Activated T-cell treated with anti-CD3 and anti-CD28 coated beads, Interleukin-2, amount 50 U/mL, for 72 hours (primary cell): ENCODE data around the gene ANKFN1. TPM values are rescaled to one million over a fixed set of nuclear protein-coding genes. Genes with fewer than 3 reads are reported as not detected.
"Not testable (repeated sequence)": the region's sequence is repeated elsewhere in the genome, so short reads cannot be mapped to it uniquely, and the experiment has no call there.

Experiments used
- ATAC-seq, 2 donors: fragments of 150-1000 bp; cut with Tn5 transposase; replicated peaks in 1 of 2; 2 replicates each; pipeline ENCODE4 v1.10.0; 2021; ENCODE audit warnings: moderate library complexity in 2 of 2, mild to moderate bottlenecking in 1 of 2
- DNase-seq, 2 donors: peaks; one replicate each; pipeline ENCODE4 v3.0.0; 2021 to 2022; ENCODE audit warnings: mixed read lengths in 1 of 2
- H3K27ac Mint-ChIP-seq: one replicate; pipeline ENCODE4 v1.8.0; 2022; ENCODE audit warnings: mild to moderate bottlenecking, moderate library complexity, mixed read lengths
- H3K27me3 Mint-ChIP-seq: one replicate; pipeline ENCODE4 v1.8.0; 2022; ENCODE audit warnings: low read depth, mixed read lengths
- H3K36me3 Mint-ChIP-seq, 2 donors: one replicate each; pipeline ENCODE4 v1.8.0; 2022; ENCODE audit warnings: mixed read lengths in 2 of 2, mild to moderate bottlenecking in 1 of 2; ENCODE audit not compliant: insufficient read depth in 2 of 2
- H3K4me1 Mint-ChIP-seq: one replicate; pipeline ENCODE4 v1.8.0; 2022; ENCODE audit warnings: low read depth, mixed read lengths
- H3K4me3 Mint-ChIP-seq, 2 donors: one replicate each; pipeline ENCODE4 v1.8.0; 2022; ENCODE audit warnings: mild to moderate bottlenecking in 2 of 2, mixed read lengths in 2 of 2, moderate library complexity in 2 of 2
- H3K9me3 Mint-ChIP-seq, 2 donors: one replicate each; pipeline ENCODE4 v1.8.0; 2022; ENCODE audit warnings: mixed read lengths in 2 of 2
- total RNA-seq, 2 donors: library from RNA; stranded (reverse); gene quantifications; one replicate each; pipeline ENCODE4 v1.2.3, GENCODE V29; 2022

Gene ANKFN1
- total RNA-seq, 2 donors from 2014 or later: not detected

GRCh38 chr17:56392321-56392720 lies 239.0 kb downstream of the ANKFN1 start:
- H3K27me3 Mint-ChIP-seq: no peaks in the 10 kb centered on the region
- H3K9me3 Mint-ChIP-seq: no peaks in the 10 kb centered on the region
- H3K27ac Mint-ChIP-seq: no peak overlapping the region
- no peaks in the 10 kb centered on the region for H3K4me1 Mint-ChIP-seq
- DNase-seq (no peak), ATAC-seq (no peak)
- H3K4me3 Mint-ChIP-seq: no peak overlapping the region
- H3K36me3 Mint-ChIP-seq: no peaks in the 10 kb centered on the region

DNA sequence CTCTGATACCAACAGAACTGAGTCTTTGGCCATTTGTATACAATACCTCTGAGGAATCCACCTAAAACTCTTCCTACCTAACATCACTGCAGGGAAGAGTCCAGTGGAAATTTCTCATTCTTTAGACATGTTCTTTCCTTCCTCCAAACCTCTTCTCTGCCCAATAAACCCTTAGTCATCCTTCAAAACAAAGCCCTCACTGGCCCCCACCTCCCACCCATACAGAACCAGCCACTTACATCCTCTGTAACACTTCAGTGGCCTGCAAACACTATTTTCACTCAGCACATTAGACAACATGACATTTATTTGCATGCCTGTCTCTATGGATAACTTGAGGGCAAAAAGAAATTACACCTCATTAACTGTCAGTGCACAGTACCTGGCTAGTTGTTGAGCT lies 239.9 kb downstream of the ANKFN1 start:
- Mint-ChIP-seq H3K36me3 (no peaks in the 10 kb centered on the region), H3K27ac (no peak overlapping the region), H3K9me3 (no peaks in the 10 kb centered on the region), H3K27me3 (no peaks in the 10 kb centered on the region), H3K4me3 (no peak overlapping the region), H3K4me1 (no peaks in the 10 kb centered on the region)
- ATAC-seq: no peak
- DNase-seq: no peak

DNA sequence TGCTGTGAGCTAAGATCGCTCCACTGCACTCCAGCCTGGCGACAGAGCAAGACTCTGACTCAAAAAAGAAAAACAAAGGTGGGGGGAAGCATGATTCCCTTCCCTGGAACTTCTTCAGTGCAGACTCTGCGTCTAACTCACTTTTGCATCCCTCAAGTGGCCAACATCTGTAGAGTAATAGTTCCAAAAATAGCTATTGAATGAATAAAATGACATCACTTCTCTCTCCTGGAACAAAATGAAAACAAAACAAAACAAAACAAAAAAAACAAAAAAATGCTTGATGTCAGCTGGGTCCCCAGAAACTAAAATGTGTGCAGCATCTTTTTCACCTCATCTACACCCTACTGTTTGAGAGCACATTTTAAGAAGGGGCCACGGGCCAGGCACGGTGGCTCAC lies 242.5 kb downstream of the ANKFN1 start:
- Mint-ChIP-seq H3K27ac (no peak overlapping the region), H3K36me3 (no peaks in the 10 kb centered on the region), H3K9me3 (no peaks in the 10 kb centered on the region), H3K4me1 (no peaks in the 10 kb centered on the region), H3K27me3 (no peaks in the 10 kb centered on the region), H3K4me3 (no peak overlapping the region)
- ATAC-seq (no peak), DNase-seq (no peak)

DNA sequence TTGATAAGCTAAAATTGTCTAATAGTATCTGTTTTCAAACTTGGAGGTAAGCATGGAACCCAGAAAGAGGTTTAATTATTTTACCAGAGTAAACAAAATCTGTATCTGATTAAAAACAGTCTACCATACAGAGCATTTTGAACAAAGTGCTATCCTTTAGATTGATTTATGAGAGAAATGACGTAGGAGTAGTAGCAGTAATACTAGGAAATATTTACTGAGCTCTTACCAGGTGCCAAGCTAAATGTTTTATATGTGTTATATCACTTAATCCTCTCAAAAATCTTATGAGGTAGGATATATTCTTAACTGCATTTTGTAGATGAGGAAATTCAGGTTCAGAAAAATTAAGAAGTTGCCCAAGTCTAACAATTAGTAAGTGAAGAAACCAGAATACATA lies 253.8 kb downstream of the ANKFN1 start:
- no peak overlapping the region for H3K27ac Mint-ChIP-seq
- H3K27me3 Mint-ChIP-seq: peaks cover 6% of the 10 kb centered on the region
- H3K36me3 Mint-ChIP-seq: peaks cover 1 to 2% of the 10 kb centered on the region in 2 donors
- H3K4me3 Mint-ChIP-seq: no peak overlapping the region
- DNase-seq (no peak), ATAC-seq (no peak)
- H3K9me3 Mint-ChIP-seq: peaks cover 2 to 4% of the 10 kb centered on the region in 2 donors
- H3K4me1 Mint-ChIP-seq: no peaks in the 10 kb centered on the region

- DNase-seq, ATAC-seq, H3K4me1 Mint-ChIP-seq, H3K27ac Mint-ChIP-seq, H3K36me3 Mint-ChIP-seq, H3K4me3 Mint-ChIP-seq: not testable (repeated sequence)
- peaks cover 24% of the 10 kb centered on the region for H3K27me3 Mint-ChIP-seq
- H3K9me3 Mint-ChIP-seq: peaks cover 5 to 10% of the 10 kb centered on the region in 2 donors
These were observed 259.1 kb downstream of the ANKFN1 start for GRCh38 chr17:56412356-56412755.

DNA sequence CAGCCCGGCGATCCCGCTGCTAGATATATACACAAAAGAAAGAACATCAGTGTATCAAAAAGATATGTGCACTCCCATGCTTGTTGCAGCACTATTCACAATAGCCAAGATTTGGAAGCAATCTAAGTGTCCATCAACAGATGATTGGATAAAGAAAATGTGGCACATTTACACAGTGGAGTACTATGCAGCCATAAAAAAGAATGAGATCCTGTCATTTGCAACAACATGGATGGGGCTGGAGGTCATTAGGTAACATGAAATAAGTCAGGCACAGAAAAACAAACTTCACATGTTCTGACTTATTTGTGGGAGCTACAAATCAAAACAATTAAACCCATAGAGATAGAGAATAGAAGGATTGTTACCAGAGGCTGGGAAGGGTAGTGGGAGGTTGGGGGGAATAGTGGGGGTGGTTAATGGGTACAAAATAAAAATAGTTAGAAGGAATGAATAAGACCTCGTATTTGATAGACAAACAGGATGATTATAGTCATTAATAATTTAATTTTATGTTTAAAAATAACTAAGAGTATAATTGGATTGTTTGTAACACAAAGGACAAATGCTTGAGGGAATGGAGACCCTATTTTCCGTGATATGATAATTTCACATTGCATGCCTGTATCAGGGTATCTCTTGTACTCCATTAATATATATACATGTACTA lies 263.5 kb downstream of the ANKFN1 start:
- Mint-ChIP-seq H3K4me1 (no peaks in the 10 kb centered on the region), H3K27ac (no peak overlapping the region), H3K9me3 (peaks cover 5 to 10% of the 10 kb centered on the region in 2 donors), H3K36me3 (peaks cover 0 to 3% of the 10 kb centered on the region in 2 donors), H3K4me3 (no peak overlapping the region), H3K27me3 (peaks cover 24% of the 10 kb centered on the region)
- DNase-seq: no peak
- ATAC-seq: no peak

DNA sequence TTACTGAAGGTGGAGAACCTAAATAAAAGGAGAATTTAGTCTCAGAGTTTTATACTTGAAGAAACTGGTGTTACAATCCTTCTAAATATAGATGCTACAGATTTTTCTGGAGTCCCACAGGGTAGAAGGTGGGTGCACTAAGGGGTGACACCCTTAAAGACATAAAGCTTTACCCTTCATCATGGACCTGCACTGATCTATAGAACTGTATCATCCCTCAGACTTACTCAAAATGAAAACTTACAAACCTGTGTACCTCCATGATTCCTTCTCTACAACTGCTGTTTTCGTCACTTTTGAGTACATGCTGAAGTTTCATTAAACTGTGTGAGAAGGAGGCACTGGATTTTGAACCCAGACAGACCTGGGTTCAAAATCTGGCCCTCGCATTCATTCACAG lies 270.7 kb downstream of the ANKFN1 start:
- Mint-ChIP-seq H3K27ac (no peak overlapping the region), H3K36me3 (no peaks in the 10 kb centered on the region)

DNA sequence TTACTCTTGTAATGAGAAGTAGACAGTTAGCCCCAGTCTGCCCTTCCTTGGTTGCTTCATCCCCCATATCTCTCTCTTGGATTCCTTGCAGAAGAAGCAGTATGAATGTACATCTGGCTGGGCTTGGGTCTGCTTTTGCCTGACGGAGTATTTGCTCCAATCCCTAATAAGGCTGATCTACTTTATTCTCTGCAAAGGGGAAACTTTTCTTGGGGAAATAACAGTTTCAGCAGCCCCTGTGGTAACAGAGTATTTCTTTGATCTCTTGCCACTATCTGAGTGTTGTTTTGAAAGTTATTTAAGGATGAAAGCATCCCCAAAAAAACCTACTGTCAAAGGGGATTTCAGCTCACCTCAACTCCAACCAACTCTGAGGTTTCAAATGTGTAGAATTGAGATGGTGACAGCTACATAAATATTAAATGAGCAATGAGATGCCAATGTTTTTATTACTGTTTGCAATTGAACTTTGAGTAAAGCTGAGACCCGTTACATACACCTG lies 271.3 kb downstream of the ANKFN1 start:
- H3K27me3 Mint-ChIP-seq: peaks cover 18% of the 10 kb centered on the region
- H3K36me3 Mint-ChIP-seq: no peaks in the 10 kb centered on the region
- H3K9me3 Mint-ChIP-seq: no peaks in the 10 kb centered on the region
- ATAC-seq (peak; percentile 71 to 85), DNase-seq (peak in 1 of 2 donors; percentile 3)
- H3K4me1 Mint-ChIP-seq: peaks cover 19% of the 10 kb centered on the region
- H3K27ac Mint-ChIP-seq: no peak overlapping the region
- peak overlapping the region; percentile 9 to 59 for H3K4me3 Mint-ChIP-seq

More for the DNA sequence above, 270.7 kb downstream of the ANKFN1 start:
- H3K27me3 Mint-ChIP-seq: peaks cover 18% of the 10 kb centered on the region
- H3K4me3 Mint-ChIP-seq: peak overlapping the region in 1 of 2 donors; percentile 59
- H3K4me1 Mint-ChIP-seq: peaks cover 19% of the 10 kb centered on the region
- H3K9me3 Mint-ChIP-seq: no peaks in the 10 kb centered on the region
- ATAC-seq (peak; percentile 53 to 65), DNase-seq (no peak)

GRCh38 chr17:56425483-56425882 lies 272.2 kb downstream of the ANKFN1 start:
- Mint-ChIP-seq H3K4me3 (peak overlapping the region in 1 of 2 donors; percentile 37), H3K9me3 (no peaks in the 10 kb centered on the region), H3K36me3 (no peaks in the 10 kb centered on the region), H3K4me1 (peaks cover 19% of the 10 kb centered on the region), H3K27ac (no peak overlapping the region), H3K27me3 (peaks cover 18% of the 10 kb centered on the region)
- no peak for DNase-seq
- no peak for ATAC-seq

DNA sequence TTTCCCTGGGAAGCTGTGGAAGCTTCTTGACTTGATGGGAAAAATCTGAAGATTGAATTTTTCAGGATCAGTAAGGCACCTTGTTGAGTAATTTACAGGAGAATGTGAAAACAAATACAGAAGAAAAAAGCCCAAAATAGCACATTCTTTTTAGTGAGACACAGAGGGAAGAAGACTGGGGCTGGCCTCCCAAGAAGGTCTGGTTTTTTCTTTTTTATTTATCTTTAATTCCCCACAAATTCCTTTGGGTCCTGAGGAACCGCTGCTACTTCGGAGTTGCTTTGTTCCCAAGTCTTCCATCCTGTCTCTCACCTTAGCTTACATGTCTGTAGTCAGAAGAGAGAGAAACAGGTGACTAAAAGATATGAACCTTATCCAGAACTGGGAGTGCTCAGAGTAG lies 273.6 kb downstream of the ANKFN1 start:
- H3K4me3 Mint-ChIP-seq: no peak overlapping the region
- ATAC-seq (no peak), DNase-seq (no peak)
- no peak overlapping the region for H3K27ac Mint-ChIP-seq
- no peaks in the 10 kb centered on the region for H3K9me3 Mint-ChIP-seq
- no peaks in the 10 kb centered on the region for H3K36me3 Mint-ChIP-seq
- peaks cover 24% of the 10 kb centered on the region for H3K27me3 Mint-ChIP-seq
- peaks cover 19% of the 10 kb centered on the region for H3K4me1 Mint-ChIP-seq

DNA sequence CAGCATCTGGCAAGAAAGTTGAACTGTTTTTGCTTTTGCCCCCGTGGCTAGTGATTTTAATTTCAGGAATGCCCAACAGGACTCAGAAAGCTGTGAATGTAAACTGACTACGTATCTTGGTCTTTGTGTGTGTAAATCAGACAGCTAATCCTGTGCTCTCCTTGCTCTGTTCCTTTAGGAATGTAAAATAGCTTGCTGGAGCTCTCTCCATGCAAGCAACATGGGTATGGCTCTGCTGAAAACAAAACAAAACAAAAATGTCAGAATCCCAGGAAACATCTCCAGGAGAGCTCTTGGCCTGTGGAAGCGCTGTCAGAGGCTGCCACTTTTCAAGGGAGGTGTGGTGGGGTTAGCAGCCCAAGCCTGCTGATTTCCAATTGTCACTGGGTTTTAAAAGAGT lies 278.5 kb downstream of the ANKFN1 start:
- H3K9me3 Mint-ChIP-seq: no peaks in the 10 kb centered on the region
- H3K36me3 Mint-ChIP-seq: no peaks in the 10 kb centered on the region
- H3K4me1 Mint-ChIP-seq: no peaks in the 10 kb centered on the region
- no peak overlapping the region for H3K4me3 Mint-ChIP-seq
- no peak overlapping the region for H3K27ac Mint-ChIP-seq
- no peak for ATAC-seq
- DNase-seq: no peak
- peaks cover 9% of the 10 kb centered on the region for H3K27me3 Mint-ChIP-seq

- Mint-ChIP-seq H3K36me3 (no peaks in the 10 kb centered on the region), H3K27ac (no peak overlapping the region), H3K4me3 (no peak overlapping the region), H3K9me3 (no peaks in the 10 kb centered on the region), H3K27me3 (peaks cover 16% of the 10 kb centered on the region), H3K4me1 (no peaks in the 10 kb centered on the region)
- ATAC-seq (no peak), DNase-seq (no peak)
These were observed 279.2 kb downstream of the ANKFN1 start for GRCh38 chr17:56432443-56432842.

DNA sequence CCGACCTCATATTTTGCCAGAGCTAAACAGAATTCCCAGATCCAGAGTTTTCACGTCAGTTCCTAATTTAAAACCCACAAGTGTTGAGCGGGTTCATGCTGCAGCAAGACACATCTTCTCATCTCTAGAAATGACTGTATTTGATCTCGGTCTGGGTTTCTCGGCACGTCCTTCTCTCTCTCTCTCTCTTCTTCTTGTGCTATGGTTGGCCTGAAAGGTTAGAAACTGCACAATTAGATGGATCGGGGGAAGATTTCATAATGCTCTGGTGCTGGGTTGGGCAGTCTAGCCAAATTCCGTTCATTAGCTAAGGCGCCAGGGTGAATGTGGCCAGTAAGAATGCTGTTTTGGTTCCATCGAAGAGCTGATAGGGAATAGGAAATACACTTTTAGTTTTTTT lies 281.3 kb downstream of the ANKFN1 start:
- DNase-seq (no peak), ATAC-seq (no peak)
- Mint-ChIP-seq H3K4me3 (no peak overlapping the region), H3K9me3 (no peaks in the 10 kb centered on the region), H3K27ac (no peak overlapping the region), H3K4me1 (no peaks in the 10 kb centered on the region), H3K27me3 (peaks cover 29% of the 10 kb centered on the region), H3K36me3 (no peaks in the 10 kb centered on the region)

- DNase-seq: no peak
- Mint-ChIP-seq H3K4me1 (no peaks in the 10 kb centered on the region), H3K27ac (no peak overlapping the region), H3K27me3 (peaks cover 29% of the 10 kb centered on the region), H3K4me3 (no peak overlapping the region), H3K9me3 (no peaks in the 10 kb centered on the region), H3K36me3 (no peaks in the 10 kb centered on the region)
- no peak for ATAC-seq
These were observed 282.9 kb downstream of the ANKFN1 start for GRCh38 chr17:56436142-56436541.
